Peyer's patch (tissue), 4 donors: ENCODE data around the gene SLC4A1.

Experiments
- POLR2A ChIP-seq, 2 donors: fragments of 450-650 bp; IDR thresholded peaks; one replicate each; pipeline ENCODE4 v1.5.1; 2017; ENCODE audit warnings: antibody characterized with exemption in 2 of 2, mild to moderate bottlenecking in 2 of 2, moderate library complexity in 2 of 2
- TF ChIP-seq, protein P1 (sequence below), 6 experiments: fragments of 450-650 bp in 4 of 6; fragments of 200-600 bp in 2 of 6; sonication (generic) in 1 of 6; IDR thresholded peaks; one replicate each; pipeline ENCODE4 v1.5.1; 2017 to 2019; ENCODE audit warnings: antibody characterized with exemption in 6 of 6, mild to moderate bottlenecking in 3 of 6, moderate library complexity in 1 of 6

DNA sequence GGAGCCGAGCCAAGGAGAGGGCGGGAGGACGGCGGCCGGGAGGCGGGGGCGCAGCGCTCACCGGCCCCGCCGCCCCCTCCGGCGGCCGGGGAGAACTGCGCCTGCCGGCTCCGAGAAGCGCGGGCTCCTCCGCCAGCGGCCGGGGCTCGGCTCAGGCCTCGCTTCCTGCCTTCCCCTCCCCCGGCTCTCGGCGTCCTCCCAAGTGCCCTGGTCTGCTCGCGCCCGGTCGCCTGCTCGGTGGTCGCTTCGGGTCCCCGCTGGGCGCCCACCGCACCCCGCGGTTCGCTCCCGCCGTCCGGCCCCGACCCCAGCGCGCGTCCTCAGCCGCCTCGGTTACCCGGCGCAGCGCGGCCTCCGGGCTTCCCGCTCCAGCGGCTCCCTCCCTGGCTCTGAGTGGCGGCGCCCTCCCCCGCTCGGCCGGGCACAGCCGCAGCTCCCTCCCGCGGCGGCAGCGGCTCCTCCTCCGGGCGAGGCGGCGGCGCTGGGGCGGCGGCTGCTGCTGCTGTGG, 48.8 kb downstream of the SLC4A1 start:
- TF ChIP-seq POLR2A (IDR thresholded peaks at IDR 0.05) = peak; percentile 33 to 71
- TF ChIP-seq, protein P1, sequence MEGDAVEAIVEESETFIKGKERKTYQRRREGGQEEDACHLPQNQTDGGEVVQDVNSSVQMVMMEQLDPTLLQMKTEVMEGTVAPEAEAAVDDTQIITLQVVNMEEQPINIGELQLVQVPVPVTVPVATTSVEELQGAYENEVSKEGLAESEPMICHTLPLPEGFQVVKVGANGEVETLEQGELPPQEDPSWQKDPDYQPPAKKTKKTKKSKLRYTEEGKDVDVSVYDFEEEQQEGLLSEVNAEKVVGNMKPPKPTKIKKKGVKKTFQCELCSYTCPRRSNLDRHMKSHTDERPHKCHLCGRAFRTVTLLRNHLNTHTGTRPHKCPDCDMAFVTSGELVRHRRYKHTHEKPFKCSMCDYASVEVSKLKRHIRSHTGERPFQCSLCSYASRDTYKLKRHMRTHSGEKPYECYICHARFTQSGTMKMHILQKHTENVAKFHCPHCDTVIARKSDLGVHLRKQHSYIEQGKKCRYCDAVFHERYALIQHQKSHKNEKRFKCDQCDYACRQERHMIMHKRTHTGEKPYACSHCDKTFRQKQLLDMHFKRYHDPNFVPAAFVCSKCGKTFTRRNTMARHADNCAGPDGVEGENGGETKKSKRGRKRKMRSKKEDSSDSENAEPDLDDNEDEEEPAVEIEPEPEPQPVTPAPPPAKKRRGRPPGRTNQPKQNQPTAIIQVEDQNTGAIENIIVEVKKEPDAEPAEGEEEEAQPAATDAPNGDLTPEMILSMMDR (IDR thresholded peaks at IDR 0.05) = peak; percentile 23 to 75 (median 62)
